GM19193 (cell line): ENCODE results near the gene CFAP91.

Experiments used
- POLR2A ChIP-seq: IDR thresholded peaks from 4 replicates; pipeline ENCODE4 v1.6.1; 2011; ENCODE audit not compliant: insufficient read depth, insufficient read length; ENCODE audit errors: extremely low read depth

CFAP91 gene

GRCh38 chr3:119702530-119703527, at the start of gene CFAP91:
CFAP91 (plus strand) TSS chr3:119703022; CDS start chr3:119703099, 77 bp downstream.
- no peak for TF ChIP-seq POLR2A

GRCh38 chr3:119653876-119654275, 48.9 kb upstream of the CFAP91 start:
- TF ChIP-seq POLR2A = no peak

- TF ChIP-seq POLR2A = no peak
Observed at GRCh38 chr3:119657887-119658702, 44.7 kb upstream of the CFAP91 start.

- no peak for TF ChIP-seq POLR2A
Observed at GRCh38 chr3:119658994-119659393, 43.8 kb upstream of the CFAP91 start.

- no peak for TF ChIP-seq POLR2A
Observed at GRCh38 chr3:119659606-119660291, 43.1 kb upstream of the CFAP91 start.

GRCh38 chr3:119660474-119661440, 42.1 kb upstream of the CFAP91 start, which contains the start of gene POPDC2:
POPDC2 (minus strand) TSS chr3:119660589; CDS start chr3:119660423, 166 bp downstream.
- TF ChIP-seq POLR2A = no peak

GRCh38 chr3:119662604-119663373, 40.0 kb upstream of the CFAP91 start:
- no peak for TF ChIP-seq POLR2A

- TF ChIP-seq POLR2A = no peak
Observed at GRCh38 chr3:119663885-119664284, 38.9 kb upstream of the CFAP91 start.

GRCh38 chr3:119664370-119664769, 38.5 kb upstream of the CFAP91 start:
- no peak for TF ChIP-seq POLR2A

GRCh38 chr3:119664850-119665379, 37.9 kb upstream of the CFAP91 start:
- no peak for TF ChIP-seq POLR2A

- TF ChIP-seq POLR2A = no peak
Observed at GRCh38 chr3:119665954-119666559, 36.8 kb upstream of the CFAP91 start.

GRCh38 chr3:119669906-119670570, 32.8 kb upstream of the CFAP91 start:
- TF ChIP-seq POLR2A = no peak
